Measurements from ENCODE around the gene CLDN9. TPM values are rescaled to one million over a fixed set of nuclear protein-coding genes. Genes with fewer than 3 reads are reported as not detected.

The CLDN9 gene
- total RNA-seq, 1 donor from 2014 or later = not detected

- peak; percentile 18 for ATAC-seq (ENCODE audit: low read depth)
These were observed 9.5 kb downstream of the CLDN9 start for GRCh38 chr16:3022208-3022683.

DNA sequence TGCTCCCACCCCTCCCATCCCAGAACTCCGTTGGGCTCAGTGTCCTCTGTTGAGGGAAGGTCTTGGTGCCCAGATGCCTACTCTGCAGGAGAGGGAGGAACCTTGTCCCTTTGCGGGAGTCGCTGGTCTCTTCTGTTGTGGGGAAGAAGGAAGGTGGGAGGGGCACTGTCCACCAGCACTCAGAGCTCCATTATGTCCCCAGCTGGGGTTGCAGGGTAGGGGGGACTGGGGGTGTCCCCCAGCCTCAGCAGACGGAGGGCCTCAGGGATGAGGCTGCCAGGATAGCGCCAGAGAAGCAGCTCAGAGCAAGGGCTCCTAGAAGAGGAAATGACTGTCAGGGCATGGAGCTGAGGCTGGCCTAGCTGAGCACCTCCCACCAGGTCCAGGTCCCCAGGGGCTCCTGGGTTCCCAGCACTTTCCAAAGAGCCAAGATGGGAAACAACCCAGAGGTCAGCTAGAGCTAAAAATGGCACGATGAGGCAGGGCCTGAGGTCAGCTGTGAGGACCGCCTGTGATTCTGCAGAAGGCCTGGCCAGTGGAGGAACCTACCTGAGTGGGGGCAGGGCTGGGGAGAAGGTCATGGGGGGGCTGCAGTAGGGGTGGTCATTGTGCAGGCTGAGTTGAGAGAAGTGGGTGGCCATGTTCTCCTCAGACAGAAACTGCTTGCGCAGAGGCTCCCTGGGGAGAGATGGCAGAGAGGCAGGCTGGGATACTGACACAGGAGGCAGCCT is 10.1 kb downstream of the CLDN9 start:
- peaks cover 49% of the 10 kb centered on the region for H3K4me1 Mint-ChIP-seq
- H3K36me3 Mint-ChIP-seq (ENCODE audit: low read depth) = peaks cover 21% of the 10 kb centered on the region
- ATAC-seq (ENCODE audit: low read depth) (no peak), DNase-seq (no peak)
- no peaks in the 10 kb centered on the region for H3K9me3 Mint-ChIP-seq
- intact Hi-C loops (cut with micrococcal nuclease) = loop anchor here (5.0 kb wide), 3 partner anchors 74 to 116 kb away; partner anchors contain the start of gene ZSCAN10
- H3K27me3 Mint-ChIP-seq = no peaks in the 10 kb centered on the region
- H3K27ac Mint-ChIP-seq = peak overlapping the region; percentile 99
- CTCF ChIA-PET = interaction anchor here (0.6 to 1.8 kb wide), 7 partner anchors 9 to 107 kb away, joined by 3 to 8 read pairs (median 5); no protein-coding TSS in a partner anchor
- TF ChIP-seq, protein P1, sequence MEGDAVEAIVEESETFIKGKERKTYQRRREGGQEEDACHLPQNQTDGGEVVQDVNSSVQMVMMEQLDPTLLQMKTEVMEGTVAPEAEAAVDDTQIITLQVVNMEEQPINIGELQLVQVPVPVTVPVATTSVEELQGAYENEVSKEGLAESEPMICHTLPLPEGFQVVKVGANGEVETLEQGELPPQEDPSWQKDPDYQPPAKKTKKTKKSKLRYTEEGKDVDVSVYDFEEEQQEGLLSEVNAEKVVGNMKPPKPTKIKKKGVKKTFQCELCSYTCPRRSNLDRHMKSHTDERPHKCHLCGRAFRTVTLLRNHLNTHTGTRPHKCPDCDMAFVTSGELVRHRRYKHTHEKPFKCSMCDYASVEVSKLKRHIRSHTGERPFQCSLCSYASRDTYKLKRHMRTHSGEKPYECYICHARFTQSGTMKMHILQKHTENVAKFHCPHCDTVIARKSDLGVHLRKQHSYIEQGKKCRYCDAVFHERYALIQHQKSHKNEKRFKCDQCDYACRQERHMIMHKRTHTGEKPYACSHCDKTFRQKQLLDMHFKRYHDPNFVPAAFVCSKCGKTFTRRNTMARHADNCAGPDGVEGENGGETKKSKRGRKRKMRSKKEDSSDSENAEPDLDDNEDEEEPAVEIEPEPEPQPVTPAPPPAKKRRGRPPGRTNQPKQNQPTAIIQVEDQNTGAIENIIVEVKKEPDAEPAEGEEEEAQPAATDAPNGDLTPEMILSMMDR (IDR thresholded peaks at IDR 0.05) = no peak
- POLR2A ChIA-PET = interaction anchor here (0.6 to 3.9 kb wide), 7 partner anchors 8 to 112 kb away, joined by 3 to 40 read pairs (median 5); partner anchors contain the start of genes ZNF213 and ZSCAN10
- H3K4me3 Mint-ChIP-seq = peak overlapping the region; percentile 92

More at GRCh38 chr16:3022208-3022683, 9.5 kb downstream of the CLDN9 start:
- no peaks in the 10 kb centered on the region for H3K9me3 Mint-ChIP-seq
- H3K36me3 Mint-ChIP-seq (ENCODE audit: low read depth) = peaks cover 19% of the 10 kb centered on the region
- DNase-seq = peak; percentile 63
- H3K4me3 Mint-ChIP-seq = peak overlapping the region; percentile 92
- peak overlapping the region; percentile 99 for H3K27ac Mint-ChIP-seq
- no peaks in the 10 kb centered on the region for H3K27me3 Mint-ChIP-seq
- TF ChIP-seq, protein P1 (IDR thresholded peaks at IDR 0.05) = no peak
- peaks cover 49% of the 10 kb centered on the region for H3K4me1 Mint-ChIP-seq
- CTCF ChIA-PET = interaction anchor here (1.1 to 1.8 kb wide), 7 partner anchors 9 to 107 kb away, joined by 3 to 8 read pairs (median 5); no protein-coding TSS in a partner anchor
- intact Hi-C loops (cut with micrococcal nuclease) = loop anchor here (5.0 kb wide), 3 partner anchors 75 to 115 kb away; partner anchors contain the start of gene ZSCAN10
- POLR2A ChIA-PET = interaction anchor here (0.6 to 3.9 kb wide), 5 partner anchors 9 to 113 kb away, joined by 3 to 40 read pairs (median 8); partner anchors contain the start of gene ZNF213

DNA sequence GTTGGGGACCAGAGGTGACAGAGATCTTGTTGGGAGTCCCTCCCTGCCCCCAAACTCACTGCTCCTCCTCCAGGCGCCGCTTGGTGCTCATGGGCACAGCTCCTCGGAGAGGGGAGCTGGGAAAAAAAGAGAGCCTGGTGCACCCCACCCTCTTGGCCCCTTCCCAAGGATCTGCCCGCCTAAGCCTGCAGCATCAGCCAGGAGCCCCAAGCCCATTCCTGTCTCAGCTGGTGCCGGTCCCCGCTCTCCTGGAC is 10.6 kb downstream of the CLDN9 start:
- H3K27ac Mint-ChIP-seq = peak overlapping the region; percentile 99
- intact Hi-C loops (cut with micrococcal nuclease) = loop anchor here (5.0 kb wide), 3 partner anchors 74 to 116 kb away; partner anchors contain the start of gene ZSCAN10
- ATAC-seq (ENCODE audit: low read depth) = no peak
- H3K4me1 Mint-ChIP-seq = peaks cover 47% of the 10 kb centered on the region
- TF ChIP-seq, protein P1 (IDR thresholded peaks at IDR 0.05) = no peak
- no peaks in the 10 kb centered on the region for H3K27me3 Mint-ChIP-seq
- ChIA-PET CTCF (interaction anchor here (0.6 to 1.8 kb wide), 4 partner anchors 8 to 21 kb away, joined by 3 to 8 read pairs (median 4); no protein-coding TSS in a partner anchor), POLR2A (interaction anchor here (1.6 to 3.9 kb wide), 5 partner anchors 8 to 112 kb away, joined by 4 to 40 read pairs (median 8); partner anchors contain the start of genes ZNF213 and ZSCAN10)
- H3K9me3 Mint-ChIP-seq = no peaks in the 10 kb centered on the region
- peaks cover 21% of the 10 kb centered on the region for H3K36me3 Mint-ChIP-seq (ENCODE audit: low read depth)
- no peak for DNase-seq
- H3K4me3 Mint-ChIP-seq = peak overlapping the region; percentile 92

GRCh38 chr16:3023669-3024478 is 11.2 kb downstream of the CLDN9 start, which contains the start of the genes HCFC1R1 and THOC6:
Gene HCFC1R1, minus strand, starts transcription at chr16:3023942. Its CDS starts 1 bp downstream, at chr16:3023941.
Gene THOC6, plus strand, starts transcription at chr16:3024035. Its CDS starts 292 bp downstream, at chr16:3024327.
- H3K4me3 Mint-ChIP-seq = peak within 1 kb of the TSS; percentile 92
- TF ChIP-seq, protein P1 (IDR thresholded peaks at IDR 0.05) = no peak
- ATAC-seq (ENCODE audit: low read depth) (peak; percentile 76), DNase-seq (peak; percentile 93)
- peaks cover 1% of the 10 kb centered on the region for H3K27me3 Mint-ChIP-seq
- ChIA-PET POLR2A (interaction anchor here (0.6 to 3.9 kb wide), 9 partner anchors 7 to 250 kb away, joined by 3 to 40 read pairs (median 5); partner anchors contain the start of genes PKMYT1, ZNF213 and ZSCAN10), CTCF (interaction anchor here (1.1 to 2.1 kb wide), 4 partner anchors 8 to 22 kb away, joined by 3 to 8 read pairs (median 6); no protein-coding TSS in a partner anchor)
- intact Hi-C loops (cut with micrococcal nuclease) = loop anchor here (1.0 to 5.0 kb wide), 8 partner anchors 20 to 258 kb away; partner anchors contain the start of genes PAQR4, PKMYT1 and ZSCAN10
- H3K4me1 Mint-ChIP-seq = peaks cover 45% of the 10 kb centered on the region
- H3K27ac Mint-ChIP-seq = peak within 1 kb of the TSS; percentile 99
- H3K9me3 Mint-ChIP-seq = no peaks in the 10 kb centered on the region
- H3K36me3 Mint-ChIP-seq (ENCODE audit: low read depth) = peaks cover 21% of the 10 kb centered on the region

Measured in activated B cell treated with CpG ODN at 0.5 μM for 24 hours (primary cell).